PFSK-1 (cell line): ENCODE results near the gene SDHB.

Experiments used
- FOXP2 ChIP-seq: optimal IDR thresholded peaks from 2 replicates; pipeline ENCODE3; 2011; ENCODE audit warnings: borderline replicate concordance, control low read depth, inconsistent platforms; ENCODE audit not compliant: insufficient read depth; ENCODE audit errors: extremely low read length, extremely low read depth
- POLR2AphosphoS5 ChIP-seq: IDR thresholded peaks from 2 replicates; pipeline ENCODE4 v1.6.1; 2012; ENCODE audit warnings: low read depth, mild to moderate bottlenecking, control low read depth, low read length, moderate library complexity
- REST ChIP-seq, 2 experiments: IDR thresholded peaks; 2 replicates each; pipeline versions ENCODE4 v1.6.1 to v1.8.0; 2011 to 2012; ENCODE audit warnings: low read depth in 2 of 2, low read length in 2 of 2, control low read depth in 1 of 2, inconsistent platforms in 1 of 2, mild to moderate bottlenecking in 1 of 2, moderate library complexity in 1 of 2; ENCODE audit not compliant: insufficient read depth in 1 of 2
- SIN3A ChIP-seq: IDR thresholded peaks from 2 replicates; pipeline ENCODE4 v1.6.1; 2012; ENCODE audit warnings: mild to moderate bottlenecking, low read length, moderate library complexity, borderline replicate concordance; ENCODE audit not compliant: insufficient read depth
- TAF1 ChIP-seq: IDR thresholded peaks from 2 replicates; pipeline ENCODE4 v1.6.1; 2012; ENCODE audit warnings: low read length, control low read depth, borderline replicate concordance; ENCODE audit not compliant: insufficient read depth

SDHB gene

GRCh38 chr1:17024721-17025120 is 29.1 kb downstream of the SDHB start:
- TF ChIP-seq SIN3A = no peak
- no peak for TF ChIP-seq REST (IDR thresholded peaks at IDR 0.05; ENCODE audit: insufficient read depth in 1 of 2, low read depth in 2 of 2, low read length in 2 of 2)
- TF ChIP-seq TAF1 = no peak

GRCh38 chr1:17023573-17023972 is 30.3 kb downstream of the SDHB start:
- no peak for TF ChIP-seq TAF1
- TF ChIP-seq POLR2AphosphoS5 = no peak
- no peak for TF ChIP-seq SIN3A
- no peak for TF ChIP-seq REST (IDR thresholded peaks at IDR 0.05; ENCODE audit: insufficient read depth in 1 of 2, low read depth in 2 of 2, low read length in 2 of 2)
- no peak for TF ChIP-seq FOXP2

- no peak for TF ChIP-seq SIN3A
Measured at GRCh38 chr1:17023102-17023501, 30.7 kb downstream of the SDHB start.

- TF ChIP-seq POLR2AphosphoS5 = no peak
- TF ChIP-seq TAF1 = no peak
- TF ChIP-seq SIN3A = no peak
- TF ChIP-seq REST (IDR thresholded peaks at IDR 0.05; ENCODE audit: insufficient read depth in 1 of 2, low read depth in 2 of 2, low read length in 2 of 2) = no peak
- TF ChIP-seq FOXP2 = no peak
Measured at GRCh38 chr1:17021896-17022295, 31.9 kb downstream of the SDHB start.

GRCh38 chr1:17020502-17020901 is 33.3 kb downstream of the SDHB start:
- TF ChIP-seq SIN3A = no peak
- no peak for TF ChIP-seq REST (IDR thresholded peaks at IDR 0.05; ENCODE audit: insufficient read depth in 1 of 2, low read depth in 2 of 2, low read length in 2 of 2)
- TF ChIP-seq TAF1 = no peak
- no peak for TF ChIP-seq FOXP2
- TF ChIP-seq POLR2AphosphoS5 = no peak

GRCh38 chr1:17018849-17019248 is 35.0 kb downstream of the SDHB start:
- TF ChIP-seq FOXP2 = no peak
- TF ChIP-seq SIN3A = no peak
- TF ChIP-seq TAF1 = no peak
- TF ChIP-seq REST (IDR thresholded peaks at IDR 0.05; ENCODE audit: insufficient read depth in 1 of 2, low read depth in 2 of 2, low read length in 2 of 2) = no peak
- no peak for TF ChIP-seq POLR2AphosphoS5
